Measurements from ENCODE around the gene ASIC4.

- TF ChIP-seq CTCF (optimal IDR thresholded peaks at IDR 0.05 in 1 of 3, IDR thresholded peaks at IDR 0.05 in 1 of 3, conservative IDR thresholded peaks at IDR 0.05 in 1 of 3; ENCODE audit: extremely low read depth in 1 of 3, insufficient read depth in 2 of 3, low read length in 3 of 3) (no peak), EZH2 (IDR thresholded peaks at IDR 0.05; ENCODE audit: low read length) (no peak)
Measured at GRCh38 chr2:219470429-219470828, 43.9 kb upstream of the ASIC4 start.
